ENCODE measurements around the gene CCDC112.
"Not testable (repeated sequence)": the region's sequence is repeated elsewhere in the genome, so short reads cannot be mapped to it uniquely, and the experiment has no call there.

CCDC112 gene

DNA sequence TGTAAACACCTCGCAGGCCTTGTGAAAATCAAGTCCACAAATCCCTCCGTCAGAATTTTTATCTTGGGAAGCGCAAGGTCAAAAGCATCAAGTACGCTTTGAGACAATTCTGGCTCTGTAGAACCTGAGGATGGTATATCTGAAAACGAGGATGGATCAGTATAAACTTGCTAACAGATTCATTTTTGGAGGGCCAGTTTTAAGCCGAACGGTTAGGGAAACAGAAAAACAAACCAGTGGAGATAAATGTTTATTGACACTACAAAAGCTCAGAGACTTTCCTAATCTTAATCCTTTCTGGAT is 33.4 kb downstream of the CCDC112 start:
- no peak for TF ChIP-seq CTCF (IDR thresholded peaks at IDR 0.05; ENCODE audit: low read depth, low read length)
- H3K4me3 ChIP-seq (ENCODE audit: low read depth, low read length): peak overlapping the region; percentile 89

GRCh38 chr5:115262321-115263077 is 34.0 kb downstream of the CCDC112 start, which contains the start of gene PGGT1B:
Gene PGGT1B, minus strand, starts transcription at chr5:115262877. Its CDS starts 26 bp downstream, at chr5:115262851.
- peak within 1 kb of the TSS; percentile 89 for H3K4me3 ChIP-seq (ENCODE audit: low read depth, low read length)
- no peak for TF ChIP-seq CTCF (IDR thresholded peaks at IDR 0.05; ENCODE audit: low read depth, low read length)

DNA sequence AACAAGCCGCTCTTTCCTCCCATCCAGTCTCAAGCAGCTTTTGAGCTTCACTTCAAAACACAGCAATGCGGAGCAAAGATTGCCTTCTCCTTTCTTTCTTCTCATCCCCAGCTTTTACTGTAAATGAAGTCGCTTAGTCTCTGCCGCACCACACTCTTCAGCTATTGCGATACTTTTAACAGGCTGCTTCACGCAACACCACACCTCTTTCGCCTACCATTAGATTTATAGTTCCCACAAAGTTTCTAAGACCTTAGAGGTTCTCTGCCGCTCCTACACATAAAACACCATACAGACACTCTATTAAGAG is 34.5 kb downstream of the CCDC112 start:
- no peak for TF ChIP-seq CTCF (IDR thresholded peaks at IDR 0.05; ENCODE audit: low read depth, low read length)
- H3K4me3 ChIP-seq (ENCODE audit: low read depth, low read length): peak overlapping the region; percentile 89

GRCh38 chr5:115260248-115260647 is 36.2 kb downstream of the CCDC112 start:
- no peak overlapping the region for H3K4me3 ChIP-seq (ENCODE audit: low read depth, low read length)
- no peak for TF ChIP-seq CTCF (IDR thresholded peaks at IDR 0.05; ENCODE audit: low read depth, low read length)

GRCh38 chr5:115257981-115258380 is 38.5 kb downstream of the CCDC112 start:
- no peak overlapping the region for H3K4me3 ChIP-seq (ENCODE audit: low read depth, low read length)
- TF ChIP-seq CTCF (IDR thresholded peaks at IDR 0.05; ENCODE audit: low read depth, low read length): no peak

- not testable (repeated sequence) for H3K4me3 ChIP-seq (ENCODE audit: low read depth, low read length)
These were observed 47.1 kb downstream of the CCDC112 start for GRCh38 chr5:115249379-115249778.

- TF ChIP-seq CTCF (IDR thresholded peaks at IDR 0.05; ENCODE audit: low read depth, low read length): peak; percentile 30; the same call in 1 of the 2 replicates
- no peak overlapping the region for H3K4me3 ChIP-seq (ENCODE audit: low read depth, low read length)
These were observed 50.0 kb downstream of the CCDC112 start for GRCh38 chr5:115246361-115246991.

Data from WI38 (cell line).